Colonic mucosa (tissue), 4 donors: ENCODE data around the gene ARPC4. TPM values are rescaled to one million over a fixed set of nuclear protein-coding genes. Genes with fewer than 3 reads are reported as not detected.

ENCODE experiments used
- DNase-seq: peaks from one replicate; pipeline ENCODE4 v3.0.0-alpha.2; 2020
- H3K27ac ChIP-seq: fragments of 200-600 bp; one replicate; pipeline ENCODE4 v1.8.0; 2021
- H3K27me3 ChIP-seq: fragments of 200-600 bp; one replicate; pipeline ENCODE4 v1.8.0; 2021
- H3K36me3 ChIP-seq: fragments of 200-600 bp; one replicate; pipeline ENCODE4 v1.8.0; 2021
- H3K4me1 ChIP-seq: fragments of 200-600 bp; one replicate; pipeline ENCODE4 v1.8.0; 2021; ENCODE audit warnings: mild to moderate bottlenecking
- H3K4me3 ChIP-seq: fragments of 200-600 bp; one replicate; pipeline ENCODE4 v1.8.0; 2021
- H3K9ac ChIP-seq, 2 donors: one replicate each; pipeline ENCODE4 v1.7.0; 2013; ENCODE audit warnings: control low read depth in 2 of 2, low read depth in 2 of 2, low read length in 2 of 2
- H3K9me3 ChIP-seq: fragments of 200-600 bp; one replicate; pipeline ENCODE4 v1.8.0; 2021
- CTCF ChIP-seq: fragments of 200-600 bp; IDR thresholded peaks from one replicate; pipeline ENCODE4 v1.8.0; 2022; ENCODE audit warnings: antibody characterized with exemption, mild to moderate bottlenecking
- intact Hi-C: fragments of 100-400 bp; cut with DNase I; formaldehyde crosslinking; loops from one replicate; pipeline ENCODE4 v1.14.1; 2022
- total RNA-seq, 2 donors: library from RNA; stranded (reverse); fragmentation: NEBNext Ultra II Directional in 1 of 2; extraction: Animal tissue kit (Norgen Biotek cat#: 25700) in 1 of 2; gene quantifications; one replicate each; pipeline ENCODE4 v1.2.1, GENCODE V29; 2021
- donor health status: healthy.
- donor health status: DM: no; HTN: no; CAD: no.
- donor health status: DM: no; HTN: no; CAD: no.

ARPC4 gene
- total RNA-seq, 2 donors from 2014 or later = 221 to 228 TPM

- TF ChIP-seq CTCF = no peak
- H3K9me3 ChIP-seq = no peaks in the 10 kb centered on the region
- peak overlapping the region; percentile 84 to 95 for H3K9ac ChIP-seq
- peak; percentile 60 for DNase-seq
- no peaks in the 10 kb centered on the region for H3K27me3 ChIP-seq
- peak overlapping the region; percentile 96 for H3K27ac ChIP-seq
- peaks cover 4% of the 10 kb centered on the region for H3K4me1 ChIP-seq
- intact Hi-C loops = loop anchor here (5.0 kb wide), 1 partner anchor 46 kb away; the partner anchor contains the start of gene OGG1
- H3K4me3 ChIP-seq = peak overlapping the region; percentile 90
- peaks cover 2% of the 10 kb centered on the region for H3K36me3 ChIP-seq
Measured at GRCh38 chr3:9793161-9793781, 389 bp downstream of the ARPC4 start.

- no peak overlapping the region for H3K9ac ChIP-seq
- peaks cover 8% of the 10 kb centered on the region for H3K36me3 ChIP-seq
- no peak overlapping the region for H3K4me3 ChIP-seq
- no peaks in the 10 kb centered on the region for H3K27me3 ChIP-seq
- no peak for TF ChIP-seq CTCF
- no peak for DNase-seq
- no peak overlapping the region for H3K27ac ChIP-seq
- intact Hi-C loops = loop anchor here (5.0 kb wide), 1 partner anchor 47 kb away; the partner anchor contains the start of gene OGG1
- H3K4me1 ChIP-seq = peaks cover 4% of the 10 kb centered on the region
- no peaks in the 10 kb centered on the region for H3K9me3 ChIP-seq
Measured at GRCh38 chr3:9794400-9794799, 1.5 kb downstream of the ARPC4 start.

GRCh38 chr3:9795207-9795606 lies 2.3 kb downstream of the ARPC4 start:
- intact Hi-C loops = no loop called here
- Histone ChIP-seq H3K27me3 (no peaks in the 10 kb centered on the region), H3K4me3 (no peak overlapping the region), H3K4me1 (peaks cover 4% of the 10 kb centered on the region), H3K36me3 (peaks cover 14% of the 10 kb centered on the region), H3K9ac (peak overlapping the region in 1 of 2 donors; percentile 19), H3K9me3 (no peaks in the 10 kb centered on the region), H3K27ac (no peak overlapping the region)
- no peak for TF ChIP-seq CTCF
- DNase-seq = no peak

GRCh38 chr3:9797196-9797945 lies 4.5 kb downstream of the ARPC4 start:
- no peaks in the 10 kb centered on the region for H3K27me3 ChIP-seq
- no peak overlapping the region for H3K27ac ChIP-seq
- peaks cover 4% of the 10 kb centered on the region for H3K4me1 ChIP-seq
- no peak overlapping the region for H3K9ac ChIP-seq
- H3K9me3 ChIP-seq = no peaks in the 10 kb centered on the region
- no peak for TF ChIP-seq CTCF
- intact Hi-C loops = no loop called here
- DNase-seq = no peak
- H3K36me3 ChIP-seq = peaks cover 29% of the 10 kb centered on the region
- H3K4me3 ChIP-seq = no peak overlapping the region

GRCh38 chr3:9800529-9800928 lies 7.6 kb downstream of the ARPC4 start:
- DNase-seq = no peak
- H3K9me3 ChIP-seq = no peaks in the 10 kb centered on the region
- H3K36me3 ChIP-seq = peaks cover 52% of the 10 kb centered on the region
- no peaks in the 10 kb centered on the region for H3K27me3 ChIP-seq
- peaks cover 4% of the 10 kb centered on the region for H3K4me1 ChIP-seq
- no peak overlapping the region for H3K4me3 ChIP-seq
- H3K27ac ChIP-seq = no peak overlapping the region
- intact Hi-C loops = no loop called here
- H3K9ac ChIP-seq = no peak overlapping the region
- no peak for TF ChIP-seq CTCF
